ENCODE measurements around the gene CDX1.
"Not testable (repeated sequence)": the region's sequence is repeated elsewhere in the genome, so short reads cannot be mapped to it uniquely, and the experiment has no call there.

CDX1 gene

DNA sequence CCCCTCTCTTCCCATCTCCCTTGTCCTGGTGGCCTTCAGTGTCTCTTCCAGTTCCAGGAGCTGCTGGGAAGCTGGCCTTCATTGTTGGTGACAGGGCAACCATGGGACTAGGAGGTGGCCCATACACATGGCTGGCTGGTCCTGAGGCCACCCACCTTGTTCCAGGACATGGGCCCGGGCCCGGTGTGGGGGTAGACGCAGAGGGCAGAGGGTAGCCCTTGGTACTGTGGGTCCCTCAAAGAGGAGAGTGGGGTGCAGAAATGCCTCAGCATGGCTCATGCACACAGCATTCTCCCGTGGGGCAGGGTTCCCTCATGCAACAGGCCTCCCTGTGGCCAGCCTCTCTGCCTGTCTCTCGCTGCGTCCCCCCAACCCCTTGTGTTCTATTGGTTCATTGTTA lies 44.1 kb downstream of the CDX1 start:
- no peak for FAIRE-seq

- no peak for FAIRE-seq
Measured at GRCh38 chr5:150211156-150212030, 44.8 kb downstream of the CDX1 start.

DNA sequence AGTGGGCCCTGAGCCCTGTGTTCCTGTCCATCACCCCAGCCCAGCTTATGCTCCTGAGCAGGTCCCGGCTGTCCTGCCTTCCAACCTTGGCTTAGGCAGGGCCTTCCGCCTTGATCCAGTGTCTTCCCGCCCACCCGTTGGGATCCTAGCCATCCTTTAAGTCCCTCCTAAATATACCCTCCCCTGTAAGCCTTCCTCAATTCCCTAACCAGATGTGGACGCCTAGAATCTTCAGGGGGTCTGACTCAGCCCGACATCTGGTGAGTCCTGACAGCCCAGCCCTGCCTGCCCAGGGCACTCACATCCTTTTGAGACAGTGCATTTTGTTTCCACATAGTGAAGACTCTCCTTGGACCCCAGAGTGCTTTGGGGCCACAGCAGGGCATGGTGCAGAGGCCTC lies 47.0 kb downstream of the CDX1 start:
- no peak for FAIRE-seq

GRCh38 chr5:150214289-150214688 lies 47.7 kb downstream of the CDX1 start:
- no peak for FAIRE-seq

GRCh38 chr5:150215979-150216944 lies 49.7 kb downstream of the CDX1 start:
- FAIRE-seq: no peak

DNA sequence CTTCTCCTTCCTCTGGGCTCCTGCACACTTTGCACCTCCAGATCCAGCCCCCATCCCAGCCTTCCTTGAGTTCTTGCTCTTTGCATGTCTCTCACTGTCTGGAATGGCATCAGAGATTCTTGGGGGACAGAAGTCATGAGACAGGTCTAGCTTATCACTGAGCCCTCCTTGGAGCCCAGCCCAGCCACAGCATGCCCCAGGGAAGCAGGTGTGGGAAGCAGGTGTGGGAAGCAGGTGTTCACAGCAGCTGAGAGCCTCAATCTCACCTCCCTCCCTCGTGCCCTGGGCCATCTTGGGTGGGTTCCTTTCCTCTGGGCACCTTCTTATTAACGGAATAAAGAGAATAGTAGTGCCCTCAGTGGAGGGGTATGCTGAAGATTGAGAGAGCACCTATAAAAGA lies 50.5 kb downstream of the CDX1 start:
- FAIRE-seq: no peak

GRCh38 chr5:150217873-150218692 lies 51.5 kb downstream of the CDX1 start:
- no peak for FAIRE-seq

- FAIRE-seq: no peak
Measured at GRCh38 chr5:150218693-150219035, 52.1 kb downstream of the CDX1 start.

DNA sequence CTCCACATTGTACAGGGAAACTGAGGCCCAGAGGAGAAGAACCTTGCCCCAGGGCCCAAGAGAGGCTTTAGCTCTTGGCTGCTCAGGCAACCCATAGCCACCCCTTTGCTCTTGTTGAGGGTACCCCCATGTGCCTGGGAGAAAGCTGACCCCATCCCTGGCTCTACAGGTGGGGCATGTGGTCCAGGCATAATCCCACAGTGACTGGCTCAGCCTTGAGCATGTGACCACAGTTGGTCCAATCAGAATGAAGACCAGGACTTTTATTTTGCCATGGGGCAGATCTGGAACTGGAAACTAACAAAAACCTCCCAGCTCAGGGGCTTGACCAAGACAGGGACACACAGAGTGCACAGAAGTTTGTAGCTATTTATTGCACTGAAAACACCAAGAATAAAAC lies 52.6 kb downstream of the CDX1 start:
- no peak for FAIRE-seq

DNA sequence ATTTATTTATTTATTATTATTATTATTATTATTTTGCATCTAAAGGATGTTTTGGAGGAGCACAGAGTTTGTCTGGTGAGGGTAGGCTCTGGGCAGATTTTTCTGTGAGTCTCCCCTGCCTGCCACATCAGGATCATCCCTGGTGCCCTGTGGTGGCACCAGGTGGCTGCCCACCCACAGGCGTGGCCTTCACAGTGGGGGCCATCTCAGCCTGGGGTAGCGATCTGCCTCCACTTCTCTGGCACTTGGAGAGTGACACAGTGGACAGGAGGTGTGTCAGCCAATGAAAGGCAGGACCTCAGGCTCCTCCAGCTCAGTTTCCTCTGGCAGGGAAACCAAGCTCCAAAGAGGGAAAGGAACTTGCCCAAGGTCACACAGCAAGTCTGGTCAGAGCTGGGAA lies 53.3 kb downstream of the CDX1 start:
- FAIRE-seq: no peak

GRCh38 chr5:150221471-150221870 lies 54.9 kb downstream of the CDX1 start:
- no peak for FAIRE-seq

DNA sequence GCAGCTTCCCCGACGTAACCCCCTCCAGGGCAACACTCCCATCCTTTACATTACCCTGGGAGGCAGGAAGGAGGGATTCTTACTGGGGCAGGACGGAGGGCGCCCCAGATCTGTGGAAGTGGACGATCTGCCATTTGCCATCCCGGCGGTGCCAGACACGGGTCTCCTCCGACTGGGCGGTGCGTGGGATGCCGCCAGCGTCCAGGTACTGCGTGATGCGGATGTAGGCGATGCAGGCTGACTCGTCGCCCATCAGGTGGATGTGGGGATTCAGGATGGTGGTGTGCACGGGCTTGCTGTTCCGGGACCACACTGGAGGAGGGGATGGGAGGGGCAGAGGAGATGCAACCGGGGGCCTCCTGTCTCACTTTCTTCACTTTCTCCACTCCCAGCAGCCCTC lies 56.3 kb downstream of the CDX1 start:
- no peak for FAIRE-seq

- no peak for FAIRE-seq
Measured at GRCh38 chr5:150223474-150223873, 56.9 kb downstream of the CDX1 start.

DNA sequence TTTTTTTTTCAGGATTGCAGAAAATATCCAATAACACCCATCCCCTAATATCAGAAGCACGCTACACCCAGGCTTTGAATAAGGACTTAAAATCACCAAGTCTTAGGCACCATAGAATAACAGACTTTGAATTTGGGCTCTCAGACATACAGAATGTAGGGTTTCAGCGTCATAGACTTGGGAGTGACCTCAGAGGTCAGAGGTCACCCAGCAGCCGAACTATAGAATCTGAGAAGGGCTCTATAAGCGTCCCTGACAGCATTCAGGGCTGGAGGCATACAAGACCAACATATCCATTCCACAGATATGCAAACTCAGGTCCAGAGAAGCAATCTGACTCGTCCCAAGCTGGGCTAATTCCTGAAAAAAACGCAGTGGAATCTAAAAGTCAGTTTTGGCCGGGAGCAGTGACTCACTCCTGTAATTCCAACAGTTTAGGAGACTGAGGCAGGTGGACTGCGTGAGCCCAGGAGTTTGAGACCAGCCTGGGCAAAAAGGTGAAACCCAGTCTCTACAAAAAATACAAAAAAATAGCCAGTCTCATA lies 58.0 kb downstream of the CDX1 start:
- no peak for FAIRE-seq

GRCh38 chr5:150227036-150227435 lies 60.5 kb downstream of the CDX1 start:
- FAIRE-seq: no peak

GRCh38 chr5:150227606-150228273 lies 61.2 kb downstream of the CDX1 start:
- no peak for FAIRE-seq

- no peak for FAIRE-seq
Measured at GRCh38 chr5:150229571-150229970, 63.0 kb downstream of the CDX1 start.

DNA sequence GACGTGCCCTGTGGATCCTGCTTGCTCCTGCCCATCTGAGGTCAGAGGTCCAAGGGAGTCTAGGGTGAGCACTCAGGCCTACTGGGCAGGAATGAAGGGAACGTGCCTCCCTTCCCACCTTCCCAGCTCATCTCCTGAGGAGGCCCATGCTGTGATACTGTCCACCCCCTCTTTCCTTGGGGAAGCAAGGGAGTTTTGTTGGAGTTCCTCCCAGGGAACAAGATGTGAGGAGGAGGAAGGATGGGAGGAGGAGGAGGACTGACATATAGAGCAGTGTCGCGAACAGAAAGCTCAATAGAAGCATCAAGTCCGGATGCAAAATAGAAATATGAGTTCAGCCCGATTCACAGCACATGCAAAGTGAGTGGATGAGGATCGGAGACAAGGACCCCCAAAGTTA lies 64.3 kb downstream of the CDX1 start:
- FAIRE-seq: no peak

- FAIRE-seq: not testable (repeated sequence)
Measured at GRCh38 chr5:150233706-150234105, 67.1 kb downstream of the CDX1 start.
